Measurements from ENCODE around the gene RND1. TPM values are rescaled to one million over a fixed set of nuclear protein-coding genes. Genes with fewer than 3 reads are reported as not detected.
"Not testable (repeated sequence)": the region's sequence is repeated elsewhere in the genome, so short reads cannot be mapped to it uniquely, and the experiment has no call there.

RND1 gene
- total RNA-seq, 1 donor from 2014 or later, result 7.1 TPM

DNA sequence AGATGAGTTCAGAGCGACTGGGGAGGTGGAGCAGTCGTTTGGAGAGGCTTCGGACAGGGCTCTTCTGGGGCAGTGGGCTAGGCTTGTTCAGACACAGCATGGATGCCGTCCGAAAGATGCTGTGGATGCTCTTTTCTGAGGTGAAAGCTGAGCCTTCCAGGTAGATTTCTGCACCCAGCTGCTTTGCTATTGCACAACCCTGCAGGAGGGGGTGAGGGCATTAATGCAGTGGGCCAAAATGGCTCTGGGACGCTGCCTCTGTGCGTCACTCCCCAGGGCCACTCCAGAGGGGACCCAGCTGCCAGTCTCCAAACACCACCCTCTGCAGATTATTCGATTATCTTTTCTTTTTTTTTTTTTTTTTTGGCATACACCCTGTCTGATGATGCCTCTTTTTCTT is 7.6 kb downstream of the RND1 start:
- no peaks in the 10 kb centered on the region for H3K27me3 ChIP-seq
- no peaks in the 10 kb centered on the region for H3K9me3 ChIP-seq
- DNase-seq (no peak), ATAC-seq (no peak)
- intact Hi-C loops (cut with DNase I), result no loop called here
- H3K4me3 ChIP-seq, result no peak overlapping the region
- TF ChIP-seq, protein P1, sequence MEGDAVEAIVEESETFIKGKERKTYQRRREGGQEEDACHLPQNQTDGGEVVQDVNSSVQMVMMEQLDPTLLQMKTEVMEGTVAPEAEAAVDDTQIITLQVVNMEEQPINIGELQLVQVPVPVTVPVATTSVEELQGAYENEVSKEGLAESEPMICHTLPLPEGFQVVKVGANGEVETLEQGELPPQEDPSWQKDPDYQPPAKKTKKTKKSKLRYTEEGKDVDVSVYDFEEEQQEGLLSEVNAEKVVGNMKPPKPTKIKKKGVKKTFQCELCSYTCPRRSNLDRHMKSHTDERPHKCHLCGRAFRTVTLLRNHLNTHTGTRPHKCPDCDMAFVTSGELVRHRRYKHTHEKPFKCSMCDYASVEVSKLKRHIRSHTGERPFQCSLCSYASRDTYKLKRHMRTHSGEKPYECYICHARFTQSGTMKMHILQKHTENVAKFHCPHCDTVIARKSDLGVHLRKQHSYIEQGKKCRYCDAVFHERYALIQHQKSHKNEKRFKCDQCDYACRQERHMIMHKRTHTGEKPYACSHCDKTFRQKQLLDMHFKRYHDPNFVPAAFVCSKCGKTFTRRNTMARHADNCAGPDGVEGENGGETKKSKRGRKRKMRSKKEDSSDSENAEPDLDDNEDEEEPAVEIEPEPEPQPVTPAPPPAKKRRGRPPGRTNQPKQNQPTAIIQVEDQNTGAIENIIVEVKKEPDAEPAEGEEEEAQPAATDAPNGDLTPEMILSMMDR (IDR thresholded peaks at IDR 0.05), result no peak
- H3K36me3 ChIP-seq, result no peaks in the 10 kb centered on the region
- no peak overlapping the region for H3K27ac ChIP-seq
- H3K4me1 ChIP-seq, result no peaks in the 10 kb centered on the region

- DNase-seq (no peak), ATAC-seq (no peak)
- Histone ChIP-seq H3K4me3 (no peak overlapping the region), H3K4me1 (peaks cover 4% of the 10 kb centered on the region), H3K27me3 (no peaks in the 10 kb centered on the region), H3K9me3 (no peaks in the 10 kb centered on the region), H3K27ac (no peak overlapping the region), H3K36me3 (no peaks in the 10 kb centered on the region)
- TF ChIP-seq, protein P1 (IDR thresholded peaks at IDR 0.05), result no peak
- intact Hi-C loops (cut with DNase I), result no loop called here
Observed at GRCh38 chr12:48857278-48857994, 8.2 kb downstream of the RND1 start.

DNA sequence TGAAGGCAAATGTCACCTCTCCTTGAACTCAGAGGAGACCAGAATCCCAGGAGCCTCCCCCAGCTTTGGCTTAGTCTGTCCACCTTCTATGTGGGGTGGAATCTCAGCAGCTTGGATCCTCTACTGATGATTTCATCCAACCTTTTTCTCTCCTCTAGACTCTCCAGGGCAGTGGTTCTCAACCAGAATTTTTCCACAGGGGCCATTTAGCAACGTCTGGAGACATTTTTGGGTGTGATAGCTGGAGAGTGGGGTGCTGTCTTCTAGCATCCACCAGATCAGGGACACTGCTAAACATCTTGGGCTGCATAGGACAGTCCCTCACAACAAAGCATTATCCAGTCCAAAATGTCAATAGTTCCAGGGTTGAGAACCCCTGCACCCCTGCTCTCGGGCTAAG is 9.3 kb downstream of the RND1 start:
- H3K4me3 ChIP-seq, result no peak overlapping the region
- TF ChIP-seq, protein P1 (IDR thresholded peaks at IDR 0.05), result no peak
- H3K27ac ChIP-seq, result no peak overlapping the region
- ATAC-seq, result no peak
- H3K27me3 ChIP-seq, result no peaks in the 10 kb centered on the region
- intact Hi-C loops (cut with DNase I), result no loop called here
- H3K36me3 ChIP-seq, result no peaks in the 10 kb centered on the region
- peaks cover 5% of the 10 kb centered on the region for H3K4me1 ChIP-seq
- no peak for DNase-seq
- no peaks in the 10 kb centered on the region for H3K9me3 ChIP-seq

DNA sequence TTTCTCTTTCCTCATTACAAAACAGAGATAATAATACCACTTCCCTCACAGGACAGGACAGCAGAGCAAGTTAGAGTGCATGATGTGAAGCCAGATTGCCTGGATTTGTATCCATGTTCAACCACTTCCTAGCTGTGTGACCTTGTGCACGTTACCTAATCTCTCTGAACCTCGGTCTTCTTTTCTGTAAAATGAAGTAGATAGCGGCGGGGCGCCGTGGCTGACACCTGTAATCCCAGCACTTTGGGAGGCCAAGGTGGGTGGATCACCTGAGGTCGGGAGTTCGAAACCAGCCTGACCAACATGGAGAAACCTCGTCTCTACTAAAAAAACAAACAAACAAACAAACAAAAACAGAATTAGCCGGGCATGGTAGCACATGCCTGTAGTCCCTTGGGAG is 10.7 kb downstream of the RND1 start:
- H3K27ac ChIP-seq, ATAC-seq, H3K4me3 ChIP-seq, H3K36me3 ChIP-seq, H3K27me3 ChIP-seq, DNase-seq, H3K9me3 ChIP-seq: not testable (repeated sequence)
- H3K4me1 ChIP-seq, result peaks cover 18% of the 10 kb centered on the region
- intact Hi-C loops (cut with DNase I), result loop anchor here (5.0 kb wide), 1 partner anchor 37 kb away; no protein-coding TSS in a partner anchor

DNA sequence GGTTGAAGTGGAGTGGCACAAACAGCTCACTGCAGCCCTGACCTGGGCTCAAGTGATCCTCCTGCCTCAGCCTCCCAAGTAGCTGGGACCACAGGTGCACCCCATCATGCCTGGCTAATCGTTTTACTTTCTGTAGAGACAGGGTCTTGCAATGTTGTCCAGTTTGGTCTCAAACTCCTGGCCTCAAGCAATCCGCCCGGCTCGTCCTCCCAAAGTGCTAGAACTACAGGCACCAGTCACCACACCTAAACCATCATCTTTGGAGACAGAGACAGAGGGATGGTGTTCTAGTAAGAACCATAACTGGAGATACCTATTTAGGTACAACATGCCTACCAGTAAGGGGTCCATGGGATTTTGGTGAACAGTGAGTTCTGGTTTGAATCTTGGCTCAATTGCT is 11.2 kb downstream of the RND1 start:
- ATAC-seq (no peak), DNase-seq (no peak)
- Histone ChIP-seq H3K4me3 (no peak overlapping the region), H3K36me3 (peaks cover 10% of the 10 kb centered on the region), H3K27ac (no peak overlapping the region), H3K4me1 (peaks cover 18% of the 10 kb centered on the region), H3K27me3 (no peaks in the 10 kb centered on the region), H3K9me3 (no peaks in the 10 kb centered on the region)
- TF ChIP-seq, protein P1 (IDR thresholded peaks at IDR 0.05), result no peak
- intact Hi-C loops (cut with DNase I), result loop anchor here (5.0 kb wide), 1 partner anchor 38 kb away; no protein-coding TSS in a partner anchor

GRCh38 chr12:48852734-48853688 is 12.7 kb downstream of the RND1 start:
- TF ChIP-seq, protein P1 (IDR thresholded peaks at IDR 0.05), result peak; percentile 91
- peak; percentile 67 for DNase-seq
- intact Hi-C loops (cut with DNase I), result loop anchor here (5.0 kb wide), 1 partner anchor 39 kb away; no protein-coding TSS in a partner anchor

More at GRCh38 chr12:48852734-48853688, 12.7 kb downstream of the RND1 start:
- Histone ChIP-seq H3K36me3 (peaks cover 10% of the 10 kb centered on the region), H3K9me3 (no peaks in the 10 kb centered on the region), H3K27ac (peak overlapping the region; percentile 79), H3K4me1 (peaks cover 18% of the 10 kb centered on the region), H3K4me3 (peak overlapping the region; percentile 93), H3K27me3 (no peaks in the 10 kb centered on the region)
- ATAC-seq, result peak; percentile 81
